Measurements from ENCODE around the gene FRMD7. TPM values are rescaled to one million over a fixed set of nuclear protein-coding genes. Genes with fewer than 3 reads are reported as not detected.

The FRMD7 gene
- total RNA-seq, 1 experiment from 2014 or later = not detected

DNA sequence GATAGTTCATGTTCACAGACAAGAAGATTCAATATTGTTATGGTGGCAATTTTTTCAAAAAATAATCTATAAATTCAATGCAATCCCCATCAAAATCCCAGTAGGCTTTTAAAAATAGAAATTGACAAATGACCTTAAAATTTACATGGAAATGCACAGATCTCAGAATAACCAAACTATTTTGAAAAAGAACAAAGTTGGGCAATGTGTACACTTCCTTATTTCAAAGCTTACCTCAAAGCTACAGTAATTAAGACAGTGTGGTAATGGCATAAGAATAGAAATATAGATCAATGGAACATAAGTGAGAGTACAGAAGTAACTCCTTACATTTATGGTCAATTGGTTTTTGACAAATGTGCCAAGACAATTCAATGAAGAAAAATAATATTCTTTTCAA, 39.0 kb downstream of the FRMD7 start:
- no peak overlapping the region for H3K27ac ChIP-seq (ENCODE audit: insufficient read length, low read depth, low read length)
- H3K36me3 Mint-ChIP-seq (ENCODE audit: insufficient read depth in 1 of 3, low read depth in 3 of 3) = no peaks in the 10 kb centered on the region
- DNase-seq = no peak
- no peak overlapping the region for H3K4ac ChIP-seq (ENCODE audit: low read depth, low read length)
- peaks cover 12% of the 10 kb centered on the region for H3K27me3 Mint-ChIP-seq (ENCODE audit: low read depth)
- no peaks in the 10 kb centered on the region for H3K4me1 ChIP-seq (ENCODE audit: insufficient read depth, low read length)
- H2BK5ac ChIP-seq (ENCODE audit: insufficient read length, low read length) = no peak overlapping the region
- no peaks in the 10 kb centered on the region for H3K79me1 ChIP-seq (ENCODE audit: insufficient read depth, low read depth, low read length, poor library complexity, severe bottlenecking)
- no peak overlapping the region for H4K91ac ChIP-seq (ENCODE audit: insufficient read length, low read depth, low read length)
- no peak overlapping the region for H3K4me3 Mint-ChIP-seq
- H2BK20ac ChIP-seq (ENCODE audit: low read depth, low read length, poor library complexity, severe bottlenecking) = no peak overlapping the region
- H3K18ac ChIP-seq (ENCODE audit: insufficient read length, low read depth, low read length) = no peak overlapping the region
- H3K23ac ChIP-seq (ENCODE audit: insufficient read length, low read depth, low read length) = no peak overlapping the region
- H4K20me1 ChIP-seq (ENCODE audit: control insufficient read depth, insufficient read depth, insufficient read length) = no peaks in the 10 kb centered on the region
- H3K9me3 Mint-ChIP-seq = no peaks in the 10 kb centered on the region
- H2AK5ac ChIP-seq (ENCODE audit: insufficient read length, low read length) = no peak overlapping the region
- H3K56ac ChIP-seq (ENCODE audit: insufficient read length, low read depth, low read length) = no peak overlapping the region
- H2AFZ ChIP-seq (ENCODE audit: low read length) = no peak overlapping the region
- no peak overlapping the region for H4K8ac ChIP-seq (replicated peaks; ENCODE audit: insufficient read length, low read depth, low read length)
- H2BK15ac ChIP-seq (ENCODE audit: low read depth, low read length) = no peak overlapping the region
- TF ChIP-seq, protein P1, sequence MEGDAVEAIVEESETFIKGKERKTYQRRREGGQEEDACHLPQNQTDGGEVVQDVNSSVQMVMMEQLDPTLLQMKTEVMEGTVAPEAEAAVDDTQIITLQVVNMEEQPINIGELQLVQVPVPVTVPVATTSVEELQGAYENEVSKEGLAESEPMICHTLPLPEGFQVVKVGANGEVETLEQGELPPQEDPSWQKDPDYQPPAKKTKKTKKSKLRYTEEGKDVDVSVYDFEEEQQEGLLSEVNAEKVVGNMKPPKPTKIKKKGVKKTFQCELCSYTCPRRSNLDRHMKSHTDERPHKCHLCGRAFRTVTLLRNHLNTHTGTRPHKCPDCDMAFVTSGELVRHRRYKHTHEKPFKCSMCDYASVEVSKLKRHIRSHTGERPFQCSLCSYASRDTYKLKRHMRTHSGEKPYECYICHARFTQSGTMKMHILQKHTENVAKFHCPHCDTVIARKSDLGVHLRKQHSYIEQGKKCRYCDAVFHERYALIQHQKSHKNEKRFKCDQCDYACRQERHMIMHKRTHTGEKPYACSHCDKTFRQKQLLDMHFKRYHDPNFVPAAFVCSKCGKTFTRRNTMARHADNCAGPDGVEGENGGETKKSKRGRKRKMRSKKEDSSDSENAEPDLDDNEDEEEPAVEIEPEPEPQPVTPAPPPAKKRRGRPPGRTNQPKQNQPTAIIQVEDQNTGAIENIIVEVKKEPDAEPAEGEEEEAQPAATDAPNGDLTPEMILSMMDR (conservative IDR thresholded peaks at IDR 0.05) = no peak
- no peak overlapping the region for H2BK12ac ChIP-seq (ENCODE audit: insufficient read length, low read depth, low read length)
- H3T11ph ChIP-seq (ENCODE audit: low read length) = no peak overlapping the region
- no peak overlapping the region for H3K9ac ChIP-seq (ENCODE audit: extremely low read depth, insufficient read length, low read length)
- H3K4me2 ChIP-seq (ENCODE audit: insufficient read depth, insufficient read length, low read length) = no peak overlapping the region
- no peaks in the 10 kb centered on the region for H3K9me3 ChIP-seq (ENCODE audit: control insufficient read depth, low read depth, low read length)
- no peak overlapping the region for H3K14ac ChIP-seq (ENCODE audit: insufficient read depth, low read length)
- H3K79me2 ChIP-seq (ENCODE audit: insufficient read depth, low read length) = no peaks in the 10 kb centered on the region
- H4K5ac ChIP-seq (ENCODE audit: insufficient read length, low read depth, low read length) = no peak overlapping the region
- no peaks in the 10 kb centered on the region; the same call in 1 of the 2 replicates for H3K27me3 ChIP-seq (ENCODE audit: insufficient read depth, low read length)
- H3K4me1 Mint-ChIP-seq = peaks cover 0 to 7% of the 10 kb centered on the region in 2 experiments; a peak in 2 of 4 replicates
- no peak overlapping the region for H3K27ac Mint-ChIP-seq
- no peak overlapping the region for H2BK120ac ChIP-seq (ENCODE audit: low read depth, low read length, poor library complexity, severe bottlenecking)
- no peaks in the 10 kb centered on the region for H3K23me2 ChIP-seq (ENCODE audit: insufficient read length, low read depth, low read length, poor library complexity, severe bottlenecking)
